ENCODE results near the gene NLRP3.

Gene NLRP3

DNA sequence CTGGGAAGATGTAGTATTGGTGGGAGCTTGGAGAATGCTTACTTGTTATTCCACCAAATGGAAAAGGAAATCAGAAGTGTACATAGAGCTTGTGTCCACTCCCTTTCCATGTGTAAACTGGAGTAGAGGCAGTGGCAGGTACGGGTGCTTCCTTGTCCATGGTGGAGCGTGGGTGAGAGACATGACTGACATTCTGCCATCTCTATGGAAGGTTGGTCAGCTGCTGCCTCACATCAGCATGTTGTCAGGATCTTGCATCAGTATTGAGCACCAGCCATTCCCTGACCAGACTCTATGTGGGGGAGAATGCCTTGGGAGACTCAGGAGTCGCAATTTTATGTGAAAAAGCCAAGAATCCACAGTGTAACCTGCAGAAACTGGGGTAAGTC is 19.8 kb downstream of the NLRP3 start:
- FAIRE-seq (no peak), DNase-seq (ENCODE audit: low spot score) (no peak)

DNA sequence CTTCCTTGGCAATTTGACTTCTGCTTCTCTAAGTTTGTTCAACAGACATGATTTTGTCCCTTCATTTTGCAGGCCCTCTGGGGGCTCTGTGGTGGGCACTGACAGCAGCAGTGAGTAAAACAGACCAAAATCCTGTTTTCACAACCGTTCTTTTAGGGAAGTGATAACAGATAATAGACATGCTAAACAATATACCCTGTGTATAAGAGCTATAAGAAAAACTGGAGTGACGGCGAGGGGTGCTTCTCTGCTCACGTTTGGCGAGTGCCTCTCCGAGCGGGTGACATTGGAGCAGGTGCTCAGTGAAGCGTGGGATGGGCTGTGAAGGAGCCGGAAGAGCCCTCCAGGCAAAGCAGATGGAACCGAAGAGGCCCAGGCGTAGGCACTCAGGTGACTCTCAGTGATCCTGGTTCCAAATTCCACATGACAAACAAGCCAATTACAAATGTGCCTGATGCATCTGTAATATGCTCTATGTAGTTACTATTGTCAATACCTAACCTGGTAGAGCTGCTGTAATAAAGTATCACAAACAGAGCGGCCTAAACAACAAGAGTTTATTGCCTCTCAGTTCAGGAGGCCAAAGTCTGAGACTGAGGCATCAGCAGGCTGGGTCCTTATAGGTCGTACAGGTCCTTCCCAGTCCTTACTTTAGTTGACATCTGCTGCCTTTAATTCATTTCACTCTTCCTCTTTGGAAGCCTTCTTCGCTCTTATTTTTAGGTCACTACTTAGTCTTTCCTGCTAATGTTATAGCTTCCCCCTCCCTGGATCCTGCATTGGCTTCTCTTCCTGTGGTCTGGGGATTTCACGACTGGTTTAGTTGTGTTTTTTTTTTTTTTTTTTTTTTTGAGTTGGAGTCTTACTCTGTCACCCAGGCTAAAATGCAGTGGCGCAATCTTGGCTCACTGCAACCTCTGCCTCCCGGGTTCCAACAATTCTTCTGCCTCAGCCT is 21.9 kb downstream of the NLRP3 start:
- FAIRE-seq = no peak
- DNase-seq (ENCODE audit: low spot score) = no peak

DNA sequence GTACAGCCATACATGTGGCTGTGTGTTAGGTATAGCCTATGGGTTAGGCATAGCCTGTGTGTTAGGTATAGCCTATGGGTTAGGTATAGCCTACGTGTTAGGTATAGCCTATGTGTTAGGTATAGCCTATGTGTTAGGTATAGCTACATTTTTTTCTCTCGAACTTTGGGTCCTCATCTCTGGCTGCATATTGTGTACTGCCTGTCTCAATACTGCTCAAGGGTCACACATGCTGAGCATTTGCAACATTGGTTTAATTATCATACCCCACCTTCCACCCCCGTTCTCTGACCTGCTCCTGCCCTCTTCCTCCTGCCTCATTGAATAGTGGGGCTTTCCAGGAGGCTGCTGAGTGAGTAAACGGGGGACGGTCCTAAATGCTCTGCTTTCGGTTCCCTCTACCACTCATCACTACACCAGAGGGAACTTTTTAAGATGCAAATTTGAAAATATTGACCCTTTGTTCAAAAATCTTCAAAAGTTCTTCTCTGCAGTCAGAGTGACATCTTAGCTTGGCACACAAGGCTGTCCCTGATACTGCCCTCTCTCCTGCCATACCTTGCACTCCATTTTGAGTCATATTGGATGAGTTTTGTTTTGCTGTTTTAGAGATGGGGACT is 24.1 kb downstream of the NLRP3 start:
- FAIRE-seq = no peak
- no peak for DNase-seq (ENCODE audit: low spot score)

DNA sequence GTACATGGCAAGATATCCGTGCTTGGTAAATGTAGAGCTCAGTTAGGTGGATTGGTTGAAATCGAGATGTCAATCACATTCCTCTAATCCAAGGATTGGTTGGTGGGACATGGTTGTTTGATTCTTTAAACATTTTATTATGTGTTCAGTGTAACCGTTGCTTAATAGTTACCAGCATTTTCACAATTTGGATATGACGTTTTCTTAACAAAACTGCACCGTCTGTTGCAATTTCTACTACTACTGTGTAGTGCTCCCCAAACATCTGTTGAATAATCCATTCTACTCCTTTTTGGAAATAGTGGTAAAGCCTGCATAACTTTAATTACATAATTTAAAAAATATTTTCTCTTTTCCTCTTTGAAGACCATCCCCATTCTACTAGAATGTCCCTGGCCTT is 25.6 kb downstream of the NLRP3 start:
- FAIRE-seq (no peak), DNase-seq (ENCODE audit: low spot score) (no peak)

DNA sequence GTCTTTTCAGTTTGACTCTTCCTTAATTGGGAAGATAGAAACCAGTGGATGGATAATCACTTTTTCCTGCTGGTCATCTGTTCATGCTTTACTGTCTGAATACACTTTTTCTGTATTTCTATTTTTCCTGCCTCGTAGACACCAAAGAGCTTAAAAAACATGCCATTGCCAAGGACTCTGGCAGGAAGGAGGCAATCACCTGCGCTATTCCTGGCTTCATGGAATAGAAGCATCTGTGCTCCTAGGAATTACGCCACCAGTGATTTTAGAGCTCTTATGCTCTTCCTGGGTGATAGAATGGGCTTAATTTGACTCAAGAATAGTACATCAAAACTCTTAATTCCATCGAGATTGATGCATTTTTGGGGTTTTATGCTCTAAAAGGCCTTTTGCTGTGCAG is 26.2 kb downstream of the NLRP3 start:
- FAIRE-seq (no peak), DNase-seq (ENCODE audit: low spot score) (no peak)

DNA sequence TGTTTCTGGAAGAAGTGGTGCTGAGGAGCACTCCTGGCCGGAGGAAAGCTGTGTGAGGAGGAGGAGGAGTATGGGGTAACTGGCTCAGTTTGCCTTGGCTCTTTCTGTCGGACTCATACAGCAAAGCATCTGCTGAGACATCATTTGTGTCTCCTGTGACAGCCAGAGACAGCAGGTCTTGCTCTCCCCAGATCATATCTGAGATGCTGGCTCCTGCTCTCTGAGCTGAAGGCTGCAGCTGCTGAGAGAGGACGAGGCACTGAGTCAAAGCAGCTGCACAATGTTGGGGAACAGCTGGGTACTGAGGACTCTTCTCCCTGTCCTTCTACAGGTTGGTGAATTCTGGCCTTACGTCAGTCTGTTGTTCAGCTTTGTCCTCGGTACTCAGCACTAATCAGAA is 27.7 kb downstream of the NLRP3 start:
- FAIRE-seq = no peak
- DNase-seq (ENCODE audit: low spot score) = no peak

DNA sequence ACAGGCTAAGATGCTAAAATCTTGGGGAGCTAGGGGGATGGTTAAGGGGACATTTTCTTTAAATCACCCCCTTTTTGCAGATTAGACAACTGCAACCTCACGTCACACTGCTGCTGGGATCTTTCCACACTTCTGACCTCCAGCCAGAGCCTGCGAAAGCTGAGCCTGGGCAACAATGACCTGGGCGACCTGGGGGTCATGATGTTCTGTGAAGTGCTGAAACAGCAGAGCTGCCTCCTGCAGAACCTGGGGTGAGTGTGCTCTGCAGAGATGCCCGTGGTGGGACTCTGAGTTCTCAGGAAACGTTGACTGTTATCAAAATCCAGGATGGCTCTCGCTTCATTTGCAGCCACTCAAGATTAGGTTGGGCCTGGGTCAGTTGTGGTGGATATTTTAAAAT is 28.6 kb downstream of the NLRP3 start:
- FAIRE-seq (no peak), DNase-seq (ENCODE audit: low spot score) (no peak)

DNA sequence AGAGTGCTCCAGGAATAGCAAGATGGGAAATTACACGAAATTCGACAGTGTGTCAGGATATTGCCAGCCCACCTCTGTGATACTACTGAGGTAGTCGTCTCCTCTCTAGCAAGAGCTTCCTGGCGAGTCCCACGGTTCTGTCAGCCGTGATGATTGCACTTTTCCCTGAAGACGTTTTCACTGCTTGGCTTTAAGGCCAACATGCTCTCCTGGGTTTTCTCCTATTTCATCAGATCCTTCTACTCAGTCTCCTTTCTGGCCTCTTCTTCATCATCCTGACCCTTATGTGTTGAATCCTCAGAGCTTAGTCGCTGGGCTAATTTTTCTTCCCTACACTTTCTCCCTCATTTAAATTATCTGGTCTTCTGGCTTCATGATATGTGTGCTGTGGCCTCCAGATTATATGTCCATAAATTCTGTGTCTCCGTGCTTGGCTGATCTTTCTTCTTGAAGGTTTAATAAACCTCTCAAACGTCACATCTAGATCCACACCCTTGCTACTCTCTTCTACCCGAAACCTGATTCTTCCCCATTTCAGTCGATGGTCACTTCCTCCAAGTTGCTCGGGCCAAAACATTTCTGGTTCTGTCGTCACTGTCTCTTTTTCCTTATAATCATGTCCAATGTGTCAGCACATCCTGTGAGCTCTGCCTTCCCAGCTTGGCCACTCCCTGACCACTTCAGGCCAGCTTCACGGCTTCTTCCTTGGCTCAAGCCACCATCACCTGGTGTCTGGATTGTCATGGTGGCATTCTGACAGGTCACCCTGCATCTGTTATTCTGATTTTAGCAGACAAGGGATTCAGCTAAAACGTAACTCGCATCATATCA is 29.8 kb downstream of the NLRP3 start:
- DNase-seq (ENCODE audit: low spot score) (no peak), FAIRE-seq (no peak)

DNA sequence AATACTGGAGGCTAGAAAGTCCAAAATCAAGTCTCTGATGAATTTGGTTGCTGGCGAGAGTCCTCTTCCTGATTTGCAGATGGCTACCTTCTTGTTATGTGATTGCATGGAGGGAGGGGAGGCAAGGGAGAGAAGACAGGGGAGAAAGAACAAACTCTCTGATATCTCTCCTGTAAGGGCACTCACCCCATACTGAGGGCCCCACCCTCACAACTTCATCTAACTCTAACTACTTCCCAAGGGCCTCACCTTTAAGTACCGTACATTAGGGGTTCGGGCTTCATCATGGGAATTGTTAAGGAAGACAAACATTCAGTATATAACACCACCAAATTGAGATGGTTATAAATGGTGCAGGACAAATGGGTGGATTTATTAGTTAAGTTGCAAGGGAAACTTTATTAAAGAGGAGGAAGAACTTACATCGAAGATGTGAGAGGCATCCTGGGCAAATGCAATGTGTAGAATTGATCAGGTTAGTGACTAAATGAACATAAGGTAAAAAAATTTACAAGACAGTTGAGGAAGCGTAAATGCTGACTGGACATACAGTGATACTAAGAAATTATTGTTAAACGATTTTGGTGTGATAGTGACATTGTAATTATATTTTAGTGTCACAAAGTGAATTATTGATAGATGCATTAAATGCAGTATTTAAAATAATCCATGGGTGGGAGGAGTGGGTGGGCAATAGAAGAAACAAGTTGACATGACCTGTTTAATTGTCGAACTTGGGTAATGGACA is 31.4 kb downstream of the NLRP3 start:
- DNase-seq (ENCODE audit: low spot score) = no peak
- FAIRE-seq = no peak

DNA sequence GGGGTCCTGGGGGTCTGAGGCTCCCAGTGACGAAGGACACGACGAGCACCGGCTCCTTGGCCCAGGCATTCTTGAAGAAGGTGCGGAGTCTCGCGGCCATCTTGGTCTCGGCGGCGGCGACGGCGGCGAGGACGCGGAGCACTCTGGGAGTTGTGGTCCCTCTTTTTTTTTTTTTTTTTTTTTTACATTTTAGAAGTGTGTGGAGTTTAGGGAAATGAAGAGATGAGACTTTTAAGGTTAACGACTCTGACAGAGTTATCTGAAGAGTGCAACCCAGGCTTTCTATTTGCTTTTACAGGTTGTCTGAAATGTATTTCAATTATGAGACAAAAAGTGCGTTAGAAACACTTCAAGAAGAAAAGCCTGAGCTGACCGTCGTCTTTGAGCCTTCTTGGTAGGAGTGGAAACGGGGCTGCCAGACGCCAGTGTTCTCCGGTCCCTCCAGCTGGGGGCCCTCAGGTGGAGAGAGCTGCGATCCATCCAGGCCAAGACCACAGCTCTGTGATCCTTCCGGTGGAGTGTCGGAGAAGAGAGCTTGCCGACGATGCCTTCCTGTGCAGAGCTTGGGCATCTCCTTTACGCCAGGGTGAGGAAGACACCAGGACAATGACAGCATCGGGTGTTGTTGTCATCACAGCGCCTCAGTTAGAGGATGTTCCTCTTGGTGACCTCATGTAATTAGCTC is 32.3 kb downstream of the NLRP3 start:
- peak; percentile 32 for DNase-seq (ENCODE audit: low spot score)
- no peak for FAIRE-seq

DNA sequence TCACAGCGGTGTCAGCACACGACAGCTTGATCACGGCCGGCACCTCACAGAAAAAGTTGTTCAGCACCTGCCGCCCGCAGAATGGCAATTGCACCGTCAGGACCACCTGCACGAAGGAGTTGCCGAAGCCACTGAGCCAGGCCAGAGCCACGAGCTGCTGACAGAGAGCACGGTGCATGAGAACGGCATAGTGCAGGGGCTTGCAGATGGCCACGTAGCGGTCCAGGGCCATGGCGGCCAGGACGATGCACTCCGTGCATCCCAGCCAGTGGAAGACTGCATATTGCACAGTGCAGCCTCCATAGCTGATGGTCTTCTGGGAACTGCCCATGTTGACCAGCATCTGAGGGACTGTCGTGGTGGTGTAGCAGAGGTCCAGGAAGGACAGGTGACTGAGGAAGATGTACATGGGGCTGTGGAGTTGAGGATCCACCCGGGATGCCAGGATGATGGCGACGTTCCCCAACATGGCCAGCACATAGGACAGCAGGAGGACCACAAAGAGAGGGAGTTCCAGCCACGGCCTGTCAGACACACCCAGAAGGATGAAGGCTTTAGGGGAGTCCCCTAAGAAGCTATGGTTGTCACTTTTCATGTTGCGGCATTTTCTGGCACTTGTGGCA is 35.5 kb downstream of the NLRP3 start:
- DNase-seq (ENCODE audit: low spot score) (no peak), FAIRE-seq (no peak)

DNA sequence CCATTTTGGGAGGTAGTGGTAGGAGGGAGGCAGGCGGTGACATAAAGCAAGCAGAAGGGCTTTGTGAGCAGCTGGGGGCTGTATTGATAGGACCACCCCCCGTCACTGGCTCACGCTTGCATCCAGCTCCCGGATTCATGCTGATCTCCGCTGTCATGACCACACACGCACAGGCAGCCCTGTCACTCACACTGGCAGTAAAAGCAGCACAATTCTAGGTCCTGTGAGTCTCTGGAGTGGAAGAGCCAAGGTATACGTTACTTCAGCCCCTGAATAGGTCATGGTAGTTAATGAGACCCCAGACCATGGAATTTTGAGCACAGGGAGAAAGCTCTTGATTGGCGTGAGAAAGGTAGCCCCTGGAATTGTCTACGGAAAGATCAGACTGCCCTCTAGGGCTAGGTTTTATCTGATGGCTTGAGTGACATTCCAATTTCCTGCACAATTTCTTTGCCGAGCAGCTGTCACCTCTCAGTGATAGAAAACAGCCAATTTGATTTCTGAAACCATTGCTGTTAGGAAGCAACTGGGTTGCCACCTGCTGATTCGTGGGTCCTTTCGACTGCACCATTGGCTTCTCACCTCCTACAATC is 36.6 kb downstream of the NLRP3 start:
- DNase-seq (ENCODE audit: low spot score) (no peak), FAIRE-seq (no peak)

DNA sequence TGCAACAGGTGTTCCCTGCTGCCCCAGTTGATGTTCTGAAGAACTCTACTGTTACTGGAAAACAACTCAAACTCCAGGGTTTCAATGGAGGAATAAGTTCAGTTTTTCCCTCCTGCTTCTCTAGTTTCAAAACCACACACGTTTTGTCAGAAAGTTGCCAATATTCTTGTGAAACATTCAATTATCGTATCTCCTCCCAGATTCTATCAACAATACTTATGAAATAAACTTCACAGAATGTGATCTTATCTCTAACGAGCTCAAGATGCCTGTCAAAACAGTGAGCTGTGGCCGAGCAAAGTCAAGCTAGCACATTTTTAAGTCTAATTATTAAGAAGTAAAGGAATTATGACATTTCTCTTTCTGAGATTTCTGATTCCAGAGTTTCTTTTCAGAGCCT is 37.3 kb downstream of the NLRP3 start:
- FAIRE-seq (no peak), DNase-seq (ENCODE audit: low spot score) (no peak)

DNA sequence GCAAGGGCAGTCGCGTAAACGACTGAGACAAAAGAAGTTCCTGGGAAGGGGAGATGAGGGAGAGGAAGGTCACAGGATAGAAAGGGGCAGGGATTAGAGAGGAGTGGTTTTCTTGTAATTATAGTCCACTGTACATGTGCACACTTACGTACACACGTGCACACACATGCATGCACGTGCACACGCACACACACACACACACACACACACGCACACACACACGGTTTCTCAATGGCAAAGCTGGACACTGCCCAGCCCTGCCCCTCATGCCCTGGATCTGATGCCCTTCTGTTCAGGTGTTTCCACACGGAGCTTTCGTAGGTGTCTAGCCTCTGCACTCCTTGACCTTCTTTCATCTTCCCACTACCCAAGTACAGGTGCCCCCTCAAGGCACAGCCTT is 38.0 kb downstream of the NLRP3 start:
- DNase-seq (ENCODE audit: low spot score) (no peak), FAIRE-seq (no peak)

DNA sequence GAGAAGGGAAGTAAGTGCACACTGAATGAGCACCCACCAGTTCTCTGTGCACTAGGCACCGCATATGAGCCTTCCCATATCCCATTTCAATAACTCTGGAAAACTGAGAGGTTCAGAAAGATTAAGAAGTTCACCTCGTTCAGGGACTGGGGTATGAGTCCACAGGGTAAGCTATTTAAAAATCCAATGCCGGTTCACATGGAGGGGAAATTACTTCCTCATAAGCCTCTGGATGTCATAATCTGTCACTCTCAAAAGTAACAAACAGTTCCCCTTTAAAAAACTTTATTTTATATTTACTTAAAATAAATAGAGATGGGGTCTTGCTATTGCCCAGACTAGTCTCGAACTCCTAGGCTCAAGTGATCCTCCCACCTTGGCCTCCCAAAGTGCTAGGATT is 40.0 kb downstream of the NLRP3 start:
- no peak for FAIRE-seq
- DNase-seq (ENCODE audit: low spot score) = no peak

DNA sequence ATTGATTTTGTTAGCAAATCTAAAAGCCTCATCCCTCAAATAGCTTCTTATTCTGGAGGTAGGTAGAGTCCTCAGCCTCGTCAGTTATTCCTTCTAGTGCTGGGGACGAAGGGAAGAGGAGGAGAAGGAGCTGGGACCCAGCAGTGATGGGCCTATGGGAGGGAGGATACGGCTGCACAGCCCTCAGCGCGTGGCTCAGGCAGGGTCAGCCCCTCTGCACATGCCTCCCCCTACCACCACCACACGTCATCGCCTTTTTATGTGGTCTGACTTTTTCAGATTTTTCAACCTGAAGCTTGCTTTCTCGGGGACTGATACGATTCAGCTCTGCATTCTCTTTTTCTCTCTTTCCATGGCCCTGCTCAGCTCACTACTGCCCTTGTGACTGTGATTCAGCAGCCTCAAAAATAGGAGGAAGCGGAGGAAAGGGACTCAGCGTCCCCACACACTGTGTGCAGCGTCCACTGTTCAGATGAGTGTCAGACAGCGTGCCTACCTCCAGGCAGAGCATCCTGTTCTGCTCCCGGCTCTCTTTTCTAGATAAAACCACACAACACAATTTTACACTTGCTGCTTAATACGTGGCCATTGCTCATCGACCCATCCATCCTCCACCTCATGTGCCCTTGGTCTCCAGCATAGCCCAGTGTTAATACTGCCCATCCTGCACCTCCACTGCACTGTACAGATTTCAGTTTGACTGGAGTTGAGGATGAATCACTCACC is 41.1 kb downstream of the NLRP3 start:
- FAIRE-seq (no peak), DNase-seq (ENCODE audit: low spot score) (no peak)

DNA sequence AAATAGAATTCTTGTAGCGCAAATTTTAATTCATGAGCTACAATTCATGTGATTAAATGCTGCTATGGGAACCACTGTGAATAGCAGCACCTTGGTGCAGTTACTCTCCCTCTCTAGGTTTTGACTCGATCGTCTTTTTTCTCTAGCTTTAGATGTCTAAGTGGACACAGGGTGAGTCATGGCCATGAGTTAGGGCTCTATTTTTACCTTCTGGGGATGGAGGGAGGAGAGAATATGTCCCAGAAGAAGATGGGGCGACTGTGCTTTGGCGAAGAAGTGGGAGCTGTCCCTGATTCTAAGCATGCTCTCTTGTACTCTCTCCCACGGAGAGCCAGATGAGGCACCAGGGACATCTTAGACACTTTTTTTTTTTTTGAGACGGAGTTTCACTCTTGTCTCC is 43.5 kb downstream of the NLRP3 start:
- DNase-seq (ENCODE audit: low spot score) = no peak
- FAIRE-seq = no peak

DNA sequence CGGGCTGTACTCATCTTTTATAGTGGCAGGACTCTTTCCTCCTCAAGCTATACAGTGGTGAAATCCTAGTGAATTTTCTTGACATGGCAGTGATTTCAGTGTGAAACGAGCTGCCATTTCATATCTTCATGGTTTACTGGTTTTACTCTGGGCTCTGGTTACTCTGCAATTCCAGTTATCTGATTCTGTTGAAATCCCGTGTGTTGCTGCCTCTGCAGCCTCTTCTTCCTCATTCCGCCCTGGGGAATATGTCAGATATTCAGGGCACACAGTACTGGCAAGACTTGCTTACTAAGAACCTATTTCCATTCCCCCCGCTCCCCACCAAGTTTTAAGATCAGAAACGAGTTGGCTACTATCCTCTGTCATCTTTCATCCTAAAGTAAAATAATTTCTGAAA is 49.8 kb downstream of the NLRP3 start:
- DNase-seq (ENCODE audit: low spot score) = no peak
- FAIRE-seq = no peak

DNA sequence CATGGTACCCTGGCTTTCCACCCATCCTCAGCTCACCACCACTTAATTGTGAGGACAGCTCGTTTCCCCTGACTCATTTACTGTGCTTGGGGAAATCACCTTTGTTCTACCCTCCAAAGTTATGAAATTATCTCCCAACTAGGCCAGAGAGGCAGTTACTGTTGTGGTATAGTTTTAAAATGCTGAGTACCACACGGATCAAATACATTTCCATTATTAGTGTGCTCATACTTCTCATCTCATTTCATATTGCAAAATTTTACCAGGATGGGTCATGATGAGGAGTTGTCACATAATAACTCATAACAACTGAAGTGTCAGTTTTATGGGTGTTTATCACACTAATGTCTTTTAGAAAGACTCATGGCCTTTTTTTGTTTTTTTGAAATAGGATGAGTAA is 51.2 kb downstream of the NLRP3 start:
- no peak for FAIRE-seq
- no peak for DNase-seq (ENCODE audit: low spot score)

Measured in urothelium cell line (cell line).